Measurements from ENCODE around the gene SORCS2.

Gene SORCS2

GRCh38 chr4:7675136-7675535 lies 482.8 kb downstream of the SORCS2 start:
- no peaks in the 10 kb centered on the region for H3K9me3 ChIP-seq
- no peak for DNase-seq
- H3K4me3 ChIP-seq (ENCODE audit: low read depth, low read length): no peak overlapping the region
- no peaks in the 10 kb centered on the region for H3K4me1 ChIP-seq
- no peaks in the 10 kb centered on the region for H3K27me3 ChIP-seq
- no peak for TF ChIP-seq CTCF (IDR thresholded peaks at IDR 0.05; ENCODE audit: low read depth, low read length)
- no peaks in the 10 kb centered on the region for H3K36me3 ChIP-seq

- no peaks in the 10 kb centered on the region for H3K27me3 ChIP-seq
- H3K36me3 ChIP-seq: no peaks in the 10 kb centered on the region
- no peak for TF ChIP-seq CTCF (IDR thresholded peaks at IDR 0.05; ENCODE audit: low read depth, low read length)
- no peaks in the 10 kb centered on the region for H3K9me3 ChIP-seq
- no peak for DNase-seq
- H3K4me3 ChIP-seq (ENCODE audit: low read depth, low read length): no peak overlapping the region
- no peaks in the 10 kb centered on the region for H3K4me1 ChIP-seq
These were observed 483.4 kb downstream of the SORCS2 start for GRCh38 chr4:7675612-7676320.

GRCh38 chr4:7676398-7676922 lies 484.1 kb downstream of the SORCS2 start:
- DNase-seq: no peak
- H3K4me1 ChIP-seq: no peaks in the 10 kb centered on the region
- no peaks in the 10 kb centered on the region for H3K27me3 ChIP-seq
- no peak overlapping the region for H3K4me3 ChIP-seq (ENCODE audit: low read depth, low read length)
- TF ChIP-seq CTCF (IDR thresholded peaks at IDR 0.05; ENCODE audit: low read depth, low read length): no peak
- H3K9me3 ChIP-seq: no peaks in the 10 kb centered on the region
- H3K36me3 ChIP-seq: no peaks in the 10 kb centered on the region

GRCh38 chr4:7677086-7677485 lies 484.7 kb downstream of the SORCS2 start:
- H3K27me3 ChIP-seq: no peaks in the 10 kb centered on the region
- no peaks in the 10 kb centered on the region for H3K36me3 ChIP-seq
- no peak overlapping the region for H3K4me3 ChIP-seq (ENCODE audit: low read depth, low read length)
- DNase-seq: no peak
- no peaks in the 10 kb centered on the region for H3K4me1 ChIP-seq
- TF ChIP-seq CTCF (IDR thresholded peaks at IDR 0.05; ENCODE audit: low read depth, low read length): no peak
- H3K9me3 ChIP-seq: no peaks in the 10 kb centered on the region

- DNase-seq: no peak
- Histone ChIP-seq H3K4me3 (ENCODE audit: low read depth, low read length) (no peak overlapping the region), H3K27me3 (no peaks in the 10 kb centered on the region), H3K9me3 (no peaks in the 10 kb centered on the region), H3K36me3 (no peaks in the 10 kb centered on the region), H3K4me1 (no peaks in the 10 kb centered on the region)
- TF ChIP-seq CTCF (IDR thresholded peaks at IDR 0.05; ENCODE audit: low read depth, low read length): no peak
These were observed 485.5 kb downstream of the SORCS2 start for GRCh38 chr4:7677799-7678301.

GRCh38 chr4:7678318-7678852 lies 486.0 kb downstream of the SORCS2 start:
- DNase-seq: no peak
- Histone ChIP-seq H3K9me3 (no peaks in the 10 kb centered on the region), H3K27me3 (no peaks in the 10 kb centered on the region), H3K36me3 (no peaks in the 10 kb centered on the region), H3K4me1 (no peaks in the 10 kb centered on the region), H3K4me3 (ENCODE audit: low read depth, low read length) (no peak overlapping the region)
- no peak for TF ChIP-seq CTCF (IDR thresholded peaks at IDR 0.05; ENCODE audit: low read depth, low read length)

Measured in BE2C (cell line).